Ramos (cell line): ENCODE results near the gene ZKSCAN7.
"Not testable (repeated sequence)": the region's sequence is repeated elsewhere in the genome, so short reads cannot be mapped to it uniquely, and the experiment has no call there.

ENCODE experiments used
- in situ Hi-C: fragments of 300-500 bp; cut with MboI; formaldehyde crosslinking; loops from one replicate; pipeline ENCODE4 v1.14.3; 2022; ENCODE audit warnings: low sequenced_read_pairs; ENCODE audit not compliant: unreplicated experiment

ZKSCAN7 gene

GRCh38 chr3:44571024-44571423 lies 16.0 kb downstream of the ZKSCAN7 start:
- in situ Hi-C loops, result no loop called here

- in situ Hi-C loops, result no loop called here
Observed at GRCh38 chr3:44576613-44577012, 21.6 kb downstream of the ZKSCAN7 start.

GRCh38 chr3:44577354-44577952 lies 22.5 kb downstream of the ZKSCAN7 start:
- in situ Hi-C loops, result not testable (repeated sequence)

- in situ Hi-C loops, result not testable (repeated sequence)
Observed at GRCh38 chr3:44578316-44578715, 23.3 kb downstream of the ZKSCAN7 start.

- in situ Hi-C loops, result not testable (repeated sequence)
Observed at GRCh38 chr3:44578924-44579515, 24.0 kb downstream of the ZKSCAN7 start.

GRCh38 chr3:44579749-44580148 lies 24.8 kb downstream of the ZKSCAN7 start:
- in situ Hi-C loops, result not testable (repeated sequence)

GRCh38 chr3:44580971-44581370 lies 26.0 kb downstream of the ZKSCAN7 start:
- in situ Hi-C loops, result not testable (repeated sequence)

- in situ Hi-C loops, result no loop called here
Observed at GRCh38 chr3:44584646-44585501, 29.9 kb downstream of the ZKSCAN7 start, which contains the start of gene ZNF660. TSS of gene ZNF660 (plus strand) at chr3:44584964. CDS start at chr3:44594194, 9,230 bp downstream.

GRCh38 chr3:44596621-44597020 lies 41.6 kb downstream of the ZKSCAN7 start:
- in situ Hi-C loops, result no loop called here

GRCh38 chr3:44601749-44602148 lies 46.8 kb downstream of the ZKSCAN7 start:
- in situ Hi-C loops, result no loop called here

- in situ Hi-C loops, result no loop called here
Observed at GRCh38 chr3:44612678-44613077, 57.7 kb downstream of the ZKSCAN7 start.
